SH-SY5Y (cell line): ENCODE measurements around the gene P4HB.

Experiments
- GATA2 ChIP-seq: IDR thresholded peaks from 2 replicates; pipeline ENCODE4 v1.6.1; 2011; ENCODE audit warnings: mild to moderate bottlenecking, low read depth, low read length
- GATA3 ChIP-seq: IDR thresholded peaks from 2 replicates; pipeline ENCODE4 v1.6.1; 2011; ENCODE audit warnings: low read depth, mild to moderate bottlenecking, low read length, moderate library complexity

- TF ChIP-seq GATA2 (no peak), GATA3 (no peak)
Measured at GRCh38 chr17:81879121-81879520, 18.8 kb upstream of the P4HB start.
